AML-193 (cell line): ENCODE data around the gene AGBL1.

ENCODE experiments used
- DNase-seq, 2 experiments: peaks; one replicate each; lab custom pipeline; 2025; lab: John Stamatoyannopoulos, UW

The AGBL1 gene

DNA sequence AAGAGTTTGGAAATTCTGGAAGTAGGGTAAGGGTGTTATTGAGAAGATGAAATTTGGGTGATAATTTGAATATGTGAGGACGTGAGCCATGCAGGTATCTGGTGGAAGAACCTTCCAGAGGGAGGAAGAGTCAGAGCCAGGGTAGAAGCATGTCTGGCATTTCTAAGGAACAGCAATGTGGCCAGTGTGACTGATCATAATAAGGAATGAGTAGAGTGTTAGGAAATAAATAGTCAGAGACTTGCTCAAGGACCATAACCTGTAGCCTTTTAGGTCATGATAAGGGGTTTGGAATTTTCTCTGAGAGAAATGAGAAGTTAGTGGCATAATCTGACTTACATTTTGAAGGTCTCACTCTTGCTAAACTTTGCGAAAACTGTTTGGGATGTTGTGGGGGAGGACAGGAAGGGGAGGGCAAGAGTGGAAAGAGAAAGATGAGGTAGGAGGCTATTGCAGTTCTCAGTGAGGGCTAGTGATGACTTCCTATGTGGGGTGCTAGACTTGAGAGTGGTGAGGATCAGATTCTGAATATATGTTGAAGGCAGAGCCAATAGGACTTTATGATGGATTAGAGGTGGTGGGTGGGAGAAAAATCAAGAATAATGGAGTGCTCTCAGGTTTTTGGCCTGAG, 568.3 kb downstream of the AGBL1 start:
- DNase-seq, result no peak

DNA sequence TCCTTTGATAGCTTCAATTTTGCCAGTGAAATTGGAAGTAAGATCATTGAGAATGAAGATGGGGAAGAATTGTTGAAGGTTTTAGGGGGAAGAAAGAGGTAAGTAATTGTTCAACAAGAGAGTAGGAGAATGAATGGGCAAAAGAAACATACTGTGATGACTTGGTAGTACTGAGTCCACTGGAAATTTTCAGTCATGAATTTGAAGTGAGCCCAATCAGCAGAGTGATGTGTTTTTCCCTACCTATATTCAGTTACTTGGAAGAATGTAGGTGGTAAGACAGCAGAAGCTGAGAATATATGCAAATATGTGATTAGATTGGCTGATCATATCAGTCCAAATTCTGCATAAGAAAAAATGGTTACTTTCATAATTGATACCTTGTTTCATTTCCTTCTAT, 569.6 kb downstream of the AGBL1 start:
- no peak for DNase-seq

DNA sequence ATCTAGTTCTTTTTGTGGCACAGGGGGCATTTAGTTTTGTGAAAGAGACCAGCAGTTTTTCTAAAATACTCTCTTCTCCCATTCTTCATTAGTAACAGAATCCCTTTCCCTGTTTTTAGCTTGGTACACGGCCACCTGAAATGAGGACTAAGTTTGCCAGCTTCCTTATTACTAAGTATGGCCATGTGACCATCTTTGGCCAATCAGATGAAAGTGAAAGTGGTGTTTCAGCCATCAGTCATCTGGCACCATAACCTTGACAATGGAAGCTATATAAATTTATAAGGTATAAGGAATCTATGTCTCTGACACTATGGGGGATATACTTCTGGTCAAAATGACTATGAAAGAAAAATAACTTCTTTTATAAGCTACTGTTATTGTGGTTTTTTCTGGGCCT, 570.4 kb downstream of the AGBL1 start:
- peak; percentile 0 to 4 for DNase-seq

DNA sequence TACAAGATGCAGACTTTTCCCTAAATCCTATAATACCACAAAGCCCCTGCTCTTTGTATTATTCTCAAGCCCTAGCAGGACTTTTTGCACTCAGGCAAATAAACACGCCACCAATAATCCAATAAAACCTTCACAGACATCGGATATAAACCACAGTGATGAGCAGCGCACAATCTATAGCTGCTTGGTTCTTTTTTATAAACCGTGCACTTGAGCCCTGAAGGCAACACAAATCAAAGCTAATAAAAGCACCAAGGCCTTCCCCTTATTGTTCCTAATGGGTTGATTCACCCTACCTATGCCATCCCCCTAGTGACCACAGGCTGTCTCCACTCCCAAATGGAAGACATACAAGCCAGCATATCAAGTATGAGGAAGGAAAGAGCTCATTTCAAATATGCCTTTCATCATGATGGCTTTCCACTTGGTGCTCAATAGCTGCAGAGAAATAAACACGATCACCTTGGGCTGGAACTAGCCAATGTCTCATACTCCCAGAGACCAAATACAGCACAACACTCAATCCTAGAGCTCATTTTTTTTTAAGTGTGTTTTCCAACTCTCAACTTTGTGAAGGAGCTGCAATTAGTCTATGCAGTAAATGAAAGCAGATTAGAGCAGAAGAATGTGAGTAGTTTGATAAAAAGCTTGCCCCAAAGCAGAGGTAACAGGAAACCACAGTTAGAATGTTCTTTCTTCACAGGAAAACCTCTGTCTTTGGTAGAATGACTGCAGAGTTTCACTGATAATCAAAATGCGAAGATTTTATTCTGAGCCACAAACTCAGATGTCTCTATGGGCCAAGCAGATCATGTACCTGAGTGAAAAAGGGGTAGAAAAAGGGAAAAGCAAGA, 573.9 kb downstream of the AGBL1 start:
- no peak for DNase-seq

DNA sequence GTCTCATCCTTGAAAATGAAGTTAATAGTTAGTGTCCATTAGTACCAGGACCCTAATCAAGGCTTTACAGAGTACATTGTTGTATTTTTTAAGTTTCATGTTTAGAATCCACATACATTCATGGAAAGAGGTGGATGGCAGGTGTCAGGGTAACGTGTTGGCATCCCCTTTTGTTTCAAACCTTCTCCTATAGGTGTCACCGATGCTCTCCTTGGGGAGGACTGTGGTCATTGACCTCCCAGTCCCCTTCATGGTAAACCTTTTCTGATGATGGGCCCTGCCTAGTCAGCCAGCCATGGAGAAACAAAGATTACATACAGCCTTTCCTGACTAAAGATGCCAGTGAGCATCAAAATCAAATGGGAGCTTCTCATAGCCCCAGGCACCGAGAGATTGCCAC, 574.8 kb downstream of the AGBL1 start:
- DNase-seq, result no peak

DNA sequence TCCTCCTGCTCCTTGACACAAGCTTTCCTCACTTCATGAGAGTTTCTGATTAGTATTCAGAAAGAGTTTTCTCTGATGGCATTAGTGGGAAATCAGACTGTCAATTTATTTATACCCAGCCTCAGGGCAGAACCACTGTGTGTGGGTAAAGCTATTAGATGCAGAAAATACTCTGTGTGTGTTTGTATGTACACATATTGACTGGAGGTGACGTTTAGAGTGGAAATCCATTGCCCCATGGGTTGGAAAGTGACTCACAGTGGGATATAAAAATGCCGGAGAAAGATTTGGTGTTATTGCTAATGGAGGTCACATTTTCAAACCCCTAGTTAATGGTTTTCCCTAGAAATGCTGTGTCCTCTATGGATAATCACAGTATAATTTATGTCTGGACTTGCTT, 577.6 kb downstream of the AGBL1 start:
- no peak for DNase-seq

DNA sequence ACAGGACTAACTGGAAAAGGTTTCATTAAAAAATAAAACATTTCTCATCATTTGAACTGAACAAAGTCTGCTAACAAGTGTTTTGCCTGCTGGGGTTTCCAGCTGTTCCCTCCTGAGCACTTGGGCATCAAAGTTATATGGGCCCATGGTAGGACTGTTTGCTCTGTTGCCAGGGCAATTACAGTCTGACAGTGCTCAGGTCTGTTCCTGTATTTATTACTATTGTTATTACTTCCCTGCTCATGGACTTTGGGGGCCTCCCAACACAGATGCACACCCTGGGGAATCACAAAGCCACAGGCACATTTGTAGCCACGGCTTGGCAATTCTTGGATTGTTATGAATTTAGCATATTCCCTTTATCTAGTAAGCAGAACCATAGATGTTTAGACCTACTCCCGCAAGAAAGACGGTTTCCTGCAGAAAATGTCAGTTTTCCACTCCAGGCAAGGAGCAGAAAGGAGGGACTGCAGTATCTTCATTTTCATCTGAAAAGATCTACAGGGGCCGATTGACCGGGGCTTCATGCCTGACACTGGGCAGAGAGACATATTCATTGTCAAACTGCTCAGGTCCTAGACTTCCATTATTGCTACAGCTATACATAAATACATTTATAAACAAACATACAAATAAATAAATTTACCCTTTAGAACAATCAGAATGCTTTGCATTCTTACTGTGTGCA, 580.2 kb downstream of the AGBL1 start:
- no peak for DNase-seq

DNA sequence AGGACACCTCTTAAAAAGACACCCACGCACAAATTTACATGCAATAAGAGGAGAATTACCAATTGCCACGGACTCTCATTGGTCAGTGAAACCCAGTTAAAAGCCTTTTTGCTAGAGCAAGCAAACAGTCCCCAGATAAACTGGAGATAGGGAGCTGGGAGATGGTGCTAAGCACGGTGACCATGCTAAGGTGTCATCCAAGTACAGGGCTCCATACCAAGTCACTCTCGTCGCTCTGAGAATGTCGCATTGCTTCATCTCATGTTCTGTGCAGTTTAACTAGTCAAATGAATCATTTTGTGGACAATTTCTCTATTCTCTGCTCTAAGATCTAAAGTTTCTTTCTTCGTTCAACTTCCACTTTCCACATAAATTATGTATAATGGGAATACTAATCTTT, 581.9 kb downstream of the AGBL1 start:
- no peak for DNase-seq

DNA sequence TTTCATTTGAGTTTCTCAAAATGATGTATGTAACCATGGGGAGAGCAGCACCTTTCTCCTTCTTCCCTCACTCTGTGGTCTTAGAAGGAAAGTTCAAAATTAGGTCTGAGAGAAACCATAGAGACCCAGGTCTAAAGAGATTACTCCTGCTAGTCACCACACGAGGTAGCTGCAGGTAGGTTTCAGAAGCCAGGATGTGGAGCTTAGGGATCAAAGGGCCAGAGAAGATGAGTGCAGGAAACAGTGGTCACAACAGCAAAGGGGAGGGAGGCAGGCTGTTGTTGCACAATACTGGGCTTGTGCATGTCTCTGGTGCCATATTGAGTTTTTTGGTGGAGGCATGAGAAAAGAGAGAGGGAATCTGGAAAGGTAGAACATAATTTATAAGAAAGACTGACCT, 583.6 kb downstream of the AGBL1 start:
- DNase-seq, result no peak

DNA sequence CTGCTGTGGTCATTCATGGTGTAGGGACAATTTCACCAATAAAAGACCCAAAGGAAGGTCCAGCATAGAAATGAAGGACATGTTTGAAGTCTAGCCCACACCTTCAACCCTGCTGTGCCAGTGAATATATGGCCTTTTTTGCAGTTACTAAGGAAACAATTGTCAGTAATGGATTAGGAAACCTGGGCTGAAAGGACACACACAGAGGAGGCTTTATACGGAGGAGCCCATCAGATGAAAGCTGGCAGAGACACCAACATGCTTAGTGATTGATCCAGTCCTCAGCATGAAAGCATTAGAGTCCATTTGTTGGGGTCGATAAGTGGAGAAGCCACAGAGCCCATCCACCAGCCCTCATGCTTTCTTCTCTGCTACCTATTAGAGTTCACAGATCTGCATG, 584.3 kb downstream of the AGBL1 start:
- no peak for DNase-seq

DNA sequence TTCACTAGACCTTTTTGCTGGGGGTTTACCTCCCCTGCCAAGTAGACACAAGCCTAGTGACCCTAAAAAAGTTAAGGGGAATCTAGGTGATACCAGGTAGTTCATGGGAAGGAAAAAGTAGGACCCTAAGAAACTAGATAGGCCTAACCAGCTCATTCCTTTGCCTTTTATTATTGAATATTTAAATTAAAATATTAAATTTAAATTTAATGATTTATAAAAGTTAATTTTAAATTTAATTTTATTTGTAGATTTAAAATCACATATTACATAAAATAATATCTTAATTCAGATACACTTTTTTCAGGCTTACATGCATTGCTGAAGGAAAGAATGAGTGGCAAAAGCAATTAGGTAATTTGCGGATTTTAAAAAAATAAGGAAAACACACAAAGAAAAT, 584.9 kb downstream of the AGBL1 start:
- no peak for DNase-seq

DNA sequence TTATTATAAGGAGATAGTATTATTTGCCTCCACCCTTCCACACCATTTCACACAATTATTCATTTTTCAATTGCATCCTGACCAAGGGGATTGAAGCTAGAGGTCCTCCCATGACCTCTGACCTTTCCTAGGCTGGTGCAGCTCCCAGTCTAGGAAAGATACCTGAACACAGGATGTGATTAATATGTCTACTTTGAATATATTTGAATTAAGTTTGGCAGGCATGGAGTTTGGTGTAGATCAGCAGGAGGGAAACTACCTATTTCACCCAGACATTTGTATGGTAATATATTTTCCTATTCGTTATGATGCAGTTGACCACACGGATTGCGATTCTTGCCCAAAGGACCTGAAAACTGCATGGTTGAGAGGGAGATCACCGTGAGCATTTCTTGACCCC, 596.3 kb downstream of the AGBL1 start:
- DNase-seq, result no peak

DNA sequence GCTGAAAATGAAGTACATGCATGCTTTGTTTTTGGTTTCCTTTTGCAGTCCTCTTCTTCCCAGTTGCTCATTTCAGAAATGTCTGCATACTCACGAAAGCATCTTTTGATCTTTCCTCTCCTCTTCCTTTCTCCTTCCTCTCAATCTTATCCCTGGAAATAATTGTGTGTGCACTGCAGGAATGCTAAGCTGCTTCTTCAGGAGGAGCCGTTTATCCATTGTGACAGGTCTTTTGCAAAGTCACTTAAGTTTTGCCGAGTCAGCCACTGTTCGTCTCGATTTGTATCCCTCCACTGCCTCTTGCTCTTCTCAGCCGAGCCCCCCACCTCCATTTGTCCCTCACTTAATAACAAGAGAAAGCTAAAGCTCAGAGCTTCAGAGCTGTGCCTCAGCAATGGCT, 597.6 kb downstream of the AGBL1 start:
- DNase-seq, result no peak

DNA sequence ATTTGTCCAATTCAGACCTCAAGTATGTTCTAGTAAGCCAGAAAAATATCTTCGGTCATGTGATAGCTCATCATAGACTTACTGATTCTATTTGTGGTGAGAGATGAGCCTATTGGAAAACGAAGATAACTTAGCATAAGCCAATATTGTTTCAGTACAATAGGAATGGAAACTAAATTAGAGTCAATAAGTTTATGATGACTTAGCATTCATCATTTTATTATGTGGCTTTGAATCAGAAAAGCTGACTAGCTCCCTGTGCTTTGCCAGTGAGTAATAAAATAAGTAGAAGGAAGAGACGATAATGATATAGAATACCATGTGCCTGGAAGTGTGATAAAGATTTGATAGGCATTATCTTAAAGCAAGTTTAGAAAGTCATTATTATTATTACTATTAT, 605.6 kb downstream of the AGBL1 start:
- no peak for DNase-seq

DNA sequence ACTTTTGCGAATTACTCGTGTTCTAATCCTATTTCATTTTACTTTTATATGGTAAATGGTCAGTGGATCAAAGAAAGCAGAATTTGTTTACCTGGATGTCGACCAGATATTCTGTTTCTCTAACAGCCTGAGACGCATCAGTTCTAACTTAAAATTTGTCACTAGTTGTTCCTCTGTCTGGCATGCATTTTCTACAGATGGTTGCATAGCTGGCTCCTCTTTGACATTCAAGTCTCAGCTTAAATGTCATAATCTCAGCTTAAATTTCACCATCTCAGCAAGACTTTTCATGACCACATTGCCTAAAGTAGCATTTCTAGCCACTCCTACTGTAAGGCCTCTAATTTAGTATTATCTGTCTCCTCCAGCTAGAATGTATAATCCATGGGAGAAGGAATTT, 609.3 kb downstream of the AGBL1 start:
- DNase-seq, result no peak

DNA sequence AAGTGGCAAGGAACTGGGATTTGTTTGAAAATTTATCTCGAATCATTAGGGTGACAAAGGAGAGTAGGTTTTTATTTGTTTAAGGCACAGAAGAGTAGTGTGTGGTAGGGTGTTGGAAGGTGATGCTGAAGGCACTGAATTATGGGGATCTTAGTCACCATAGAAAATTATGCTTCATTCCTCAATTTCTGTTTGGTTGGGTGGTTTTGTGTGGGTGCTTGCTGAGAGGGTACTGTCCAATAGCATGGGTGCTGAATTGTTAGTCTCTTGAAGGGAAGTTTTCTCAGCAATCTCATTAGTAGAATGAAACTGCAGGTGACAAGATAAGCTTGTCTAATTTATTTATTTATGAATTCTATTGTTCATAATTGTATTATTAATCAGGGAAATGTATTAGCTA, 610.9 kb downstream of the AGBL1 start:
- DNase-seq, result no peak

DNA sequence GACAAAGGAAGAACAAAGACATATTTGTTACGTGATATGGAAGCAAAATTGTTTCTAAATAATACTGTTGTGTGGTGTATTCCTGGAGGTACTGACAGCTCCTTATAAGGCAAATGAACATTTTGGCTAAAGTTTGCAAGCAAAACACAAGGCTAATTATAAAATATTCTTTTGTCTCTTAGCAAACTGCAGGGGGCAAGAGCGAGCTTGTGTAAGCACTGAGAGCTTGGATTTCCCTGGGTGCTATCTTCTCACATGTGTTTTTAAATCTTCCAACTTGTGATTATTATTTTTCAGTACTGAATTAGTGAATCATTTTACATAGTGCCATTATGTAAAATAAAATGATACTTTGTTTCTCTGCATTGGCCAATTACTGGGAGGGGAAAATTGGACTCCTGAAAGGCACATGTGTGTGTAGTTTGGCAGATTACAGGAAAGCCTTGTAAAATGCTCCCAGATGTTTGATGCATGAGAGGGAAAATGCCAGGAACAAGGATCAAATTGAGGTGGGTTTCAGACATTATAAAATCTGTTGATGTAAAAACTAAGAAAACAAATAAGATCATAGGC, 611.5 kb downstream of the AGBL1 start:
- DNase-seq, result no peak

DNA sequence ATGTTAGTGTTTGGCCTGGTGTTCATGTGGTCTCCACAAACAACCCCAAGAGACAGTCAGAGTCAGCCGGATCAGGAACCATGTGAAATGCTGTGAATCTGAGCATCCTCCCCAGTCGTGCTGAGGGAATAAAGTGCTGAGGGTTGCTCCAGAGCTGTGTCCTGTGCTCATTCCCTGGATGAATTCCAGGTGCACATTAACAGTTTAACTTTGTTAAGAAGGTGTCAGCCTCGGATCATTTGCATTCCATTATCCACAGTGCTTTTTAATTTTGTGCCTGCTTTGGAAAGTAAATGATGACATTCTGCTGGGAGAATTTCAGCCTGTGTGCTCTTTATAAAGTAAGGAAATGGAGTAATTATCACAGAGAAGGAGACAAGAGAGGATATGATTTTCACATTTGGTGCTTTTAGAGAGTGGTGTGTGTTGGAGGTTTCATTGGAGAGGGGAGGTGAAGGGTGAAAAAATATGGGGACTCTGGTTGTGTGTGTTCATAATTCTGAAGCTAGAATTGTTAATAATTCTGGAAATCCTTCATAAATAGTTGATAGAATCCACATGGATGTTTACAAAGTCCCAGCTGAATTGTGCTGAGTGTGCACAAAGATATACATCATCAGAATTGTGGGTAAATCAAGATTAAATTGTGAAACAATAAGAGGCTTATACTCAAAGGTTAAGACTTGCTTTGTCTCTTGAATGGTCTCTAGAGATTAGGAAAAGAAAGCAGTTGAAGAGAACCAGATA, 621.4 kb downstream of the AGBL1 start:
- DNase-seq, result no peak

DNA sequence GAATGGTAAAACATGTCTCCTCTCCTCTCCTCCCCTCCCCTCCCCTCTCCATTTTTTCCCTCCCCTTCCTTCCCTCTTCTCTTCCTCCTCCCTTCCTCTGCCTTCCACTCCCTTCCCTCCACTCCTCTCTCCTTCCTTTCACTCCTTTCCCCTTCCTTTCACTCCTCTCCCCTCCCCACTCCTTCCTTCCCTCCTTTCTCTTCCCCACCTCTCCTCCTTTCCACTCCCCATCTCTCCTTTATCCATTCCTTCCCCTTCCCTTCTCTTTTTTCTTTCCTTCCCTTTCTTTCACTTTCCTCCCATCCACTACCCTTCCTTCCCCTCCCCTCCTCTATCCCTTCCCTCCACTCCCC, 621.9 kb downstream of the AGBL1 start:
- DNase-seq, result no peak

DNA sequence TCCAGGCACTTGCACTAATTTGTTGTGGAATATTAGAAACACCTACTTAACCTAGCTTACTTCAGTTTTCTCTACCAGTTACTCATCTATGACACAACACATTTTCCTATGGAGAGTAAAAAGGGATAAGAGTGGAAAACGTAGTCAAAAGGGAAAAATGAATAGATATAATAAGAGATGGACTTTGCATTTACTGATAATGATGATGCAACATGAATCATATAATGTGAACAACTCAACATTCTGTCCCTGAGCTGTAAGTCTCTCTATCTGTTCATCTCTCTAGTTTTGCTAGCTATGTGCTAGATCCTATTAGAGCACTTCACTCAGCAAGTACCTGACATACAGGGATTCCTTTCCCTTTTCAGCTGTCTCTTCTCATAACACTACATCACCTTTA, 627.1 kb downstream of the AGBL1 start:
- DNase-seq, result no peak

DNA sequence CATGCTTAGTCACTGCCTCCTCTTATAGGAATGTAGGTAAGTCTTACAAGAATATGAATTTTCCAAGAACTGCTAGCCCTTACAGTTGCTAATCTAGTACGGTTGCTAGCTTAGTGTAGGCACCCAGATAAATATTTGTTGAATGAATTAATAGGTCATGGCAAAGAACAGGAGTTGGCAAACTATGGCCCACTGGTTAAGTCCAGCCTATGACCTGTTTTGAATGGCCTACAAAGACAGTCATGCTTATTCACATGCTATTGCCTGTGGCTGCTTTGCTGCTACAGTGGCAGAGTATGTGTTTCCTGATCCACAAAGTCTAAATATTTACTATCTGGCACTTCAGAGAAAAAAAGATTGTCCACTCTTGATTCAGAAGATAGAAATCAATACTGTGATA, 631.8 kb downstream of the AGBL1 start:
- no peak for DNase-seq

DNA sequence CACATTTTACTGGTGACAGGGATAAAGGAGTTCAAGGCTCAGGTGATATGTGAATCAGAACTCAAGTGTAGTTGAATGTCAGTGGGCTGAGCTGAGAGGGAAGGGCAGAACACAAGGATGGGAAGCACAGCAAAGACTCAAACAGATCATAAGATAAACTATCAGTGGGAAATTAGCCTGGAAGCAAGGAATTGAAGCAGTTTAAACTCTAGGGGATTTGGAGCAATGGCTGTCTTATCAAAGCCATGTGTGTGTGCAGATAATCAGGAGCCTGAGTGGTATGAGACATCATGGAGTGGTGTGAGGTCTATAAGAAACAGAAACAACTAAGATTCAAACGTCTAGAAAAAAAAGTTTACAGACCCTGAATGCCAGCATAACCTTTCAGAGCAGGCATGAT, 634.6 kb downstream of the AGBL1 start:
- no peak for DNase-seq
